Femur (tissue), 1 donor: ENCODE results near the gene LAMTOR3.
A peak's percentile ranks its signal among the peaks of the same experiment; 100 is the strongest.

Source experiments
- DNase-seq: peaks from one replicate; pipeline ENCODE4 v3.0.0-alpha.2; 2017

LAMTOR3 gene, protein sequence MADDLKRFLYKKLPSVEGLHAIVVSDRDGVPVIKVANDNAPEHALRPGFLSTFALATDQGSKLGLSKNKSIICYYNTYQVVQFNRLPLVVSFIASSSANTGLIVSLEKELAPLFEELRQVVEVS

DNA sequence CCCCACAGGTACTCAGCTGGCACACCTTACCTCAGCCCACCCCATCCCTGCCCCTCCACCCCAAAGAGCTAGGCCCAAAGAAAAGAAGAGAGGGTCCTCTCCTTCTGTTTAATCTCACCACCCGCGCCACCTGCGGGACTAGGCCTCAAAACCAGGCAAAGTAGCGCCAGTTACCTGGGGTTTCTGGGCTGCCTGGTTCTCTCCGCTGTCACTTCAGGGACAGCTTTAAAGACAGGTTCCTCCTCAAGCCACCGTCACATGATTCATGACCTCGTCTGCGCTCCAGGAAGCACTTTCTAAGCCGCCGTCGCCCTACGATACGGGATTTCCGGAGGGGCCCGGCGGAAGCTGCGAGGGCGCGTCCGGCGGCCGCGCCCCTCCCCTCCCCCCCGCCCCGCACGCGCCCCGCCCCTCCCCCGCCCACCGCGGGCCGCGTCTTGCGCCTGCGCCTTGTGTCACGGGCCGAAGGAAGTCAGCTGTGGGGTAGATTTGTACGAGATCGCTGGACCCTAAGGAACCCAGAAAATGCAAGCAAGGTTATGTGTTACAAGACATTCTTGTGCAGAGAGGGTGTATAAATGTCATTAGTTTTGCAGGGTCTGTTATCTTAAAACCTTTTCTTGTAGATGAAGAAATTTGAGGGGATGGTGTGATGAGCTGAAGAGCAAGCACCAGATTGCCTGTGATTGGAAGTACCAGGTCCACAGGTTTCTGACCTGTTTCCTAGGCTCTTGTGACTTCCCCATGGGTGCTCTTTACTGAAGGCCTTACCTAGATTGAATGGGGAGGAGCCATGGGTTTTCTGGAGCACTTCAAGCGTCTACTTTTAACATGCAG, at the start of gene LAMTOR3:
TSS of gene LAMTOR3 (minus strand) at position 267 of the 837 bp plus-strand sequence. CDS start 464 bp downstream, outside the sequence.
- peak; percentile 95 for DNase-seq

DNA sequence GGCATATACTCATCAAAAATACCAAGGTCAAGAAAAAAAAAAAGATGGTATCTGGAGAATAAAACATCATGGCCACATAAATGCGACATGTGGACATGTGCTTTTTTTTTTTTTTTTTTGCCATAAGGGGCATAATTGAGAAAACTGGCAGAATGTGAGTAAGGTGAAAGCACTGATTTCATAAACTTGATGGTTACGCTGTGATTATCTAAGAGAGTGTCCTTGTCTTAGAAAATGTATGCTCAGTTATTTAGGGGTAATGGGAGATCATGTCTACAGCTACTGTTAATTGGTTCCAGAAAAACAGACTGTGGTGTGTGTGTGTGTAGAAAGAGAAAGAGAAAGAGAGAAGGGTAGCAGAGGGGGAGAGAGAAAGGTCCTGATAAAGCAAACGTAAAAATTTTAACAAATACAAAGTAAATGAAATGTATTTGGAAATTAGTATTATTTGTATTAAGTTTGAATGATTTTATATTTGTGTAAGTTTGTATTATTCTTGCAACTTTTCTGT, 44.1 kb upstream of the LAMTOR3 start:
- no peak for DNase-seq

DNA sequence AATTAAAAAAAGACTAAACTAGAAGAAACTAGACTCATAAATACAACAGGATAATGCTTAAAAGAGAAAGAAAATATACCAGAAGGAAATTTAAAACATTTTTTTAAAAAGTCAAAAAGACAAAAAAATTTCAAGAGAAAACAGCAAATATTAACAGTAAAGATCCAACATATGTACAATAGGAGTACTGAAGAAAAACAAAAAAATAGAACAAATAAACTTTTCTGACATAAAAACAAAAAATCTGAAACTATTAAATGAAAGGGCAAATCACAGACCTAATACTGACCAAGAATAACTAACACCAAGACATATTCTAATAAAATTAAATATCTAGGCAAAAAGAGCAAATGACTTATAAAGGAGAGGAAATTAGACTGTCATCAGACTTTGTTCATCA, 40.7 kb upstream of the LAMTOR3 start:
- no peak for DNase-seq

DNA sequence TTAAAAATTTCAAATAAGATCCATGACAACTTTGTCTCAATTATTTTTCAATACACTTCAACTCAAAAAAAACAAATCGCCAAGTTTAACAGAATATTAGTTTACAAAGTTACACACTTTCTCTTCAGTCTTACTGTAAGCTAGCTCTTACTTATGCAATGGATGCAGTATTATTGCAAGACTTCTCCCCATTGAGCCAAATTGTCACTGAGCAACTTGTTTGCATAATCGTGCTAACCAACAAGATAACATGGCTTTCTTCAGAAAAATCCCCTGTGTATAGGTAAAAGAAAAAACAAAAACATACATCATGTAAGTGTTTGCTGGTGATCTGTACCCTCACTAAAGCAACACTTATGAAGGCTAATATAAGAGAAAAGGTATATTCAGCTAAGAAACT, 33.3 kb upstream of the LAMTOR3 start:
- DNase-seq, result no peak

DNA sequence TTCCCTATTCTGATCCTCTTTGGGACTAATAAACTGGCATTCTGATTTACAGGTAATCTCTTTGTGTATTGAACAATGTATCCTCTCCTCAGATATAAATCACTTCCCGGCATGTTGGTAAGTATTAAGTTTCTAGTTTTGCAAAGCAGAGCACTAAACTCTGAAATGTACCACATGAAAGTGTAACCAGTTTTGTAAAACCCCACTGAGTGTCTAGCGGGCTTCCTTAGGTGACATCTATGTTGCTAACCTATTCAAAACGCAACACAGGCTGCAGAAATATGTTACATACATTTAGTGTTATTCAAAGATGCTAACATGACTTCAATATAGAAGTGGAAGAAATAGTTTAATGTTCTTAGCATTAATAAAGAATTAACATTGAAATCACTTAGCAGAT, 26.9 kb upstream of the LAMTOR3 start:
- no peak for DNase-seq

DNA sequence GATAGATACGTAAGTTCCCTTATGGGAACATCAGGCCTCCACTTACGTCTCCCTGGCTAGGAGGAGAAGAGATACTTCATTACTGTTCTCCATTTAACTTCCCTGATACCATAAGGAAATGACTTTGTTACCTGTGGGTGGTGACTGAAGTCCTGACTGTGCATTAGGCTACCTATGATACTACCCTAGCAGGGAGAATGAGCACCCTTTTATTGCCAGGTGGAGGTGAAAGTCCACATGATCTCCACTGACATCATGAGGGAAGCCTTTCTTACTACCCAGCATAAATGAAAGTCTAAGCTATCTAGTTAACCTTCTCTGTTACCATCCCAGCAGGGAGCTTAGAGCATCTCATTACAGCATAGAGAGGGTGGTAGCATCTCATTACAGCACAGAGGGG, 24.4 kb upstream of the LAMTOR3 start:
- no peak for DNase-seq

DNA sequence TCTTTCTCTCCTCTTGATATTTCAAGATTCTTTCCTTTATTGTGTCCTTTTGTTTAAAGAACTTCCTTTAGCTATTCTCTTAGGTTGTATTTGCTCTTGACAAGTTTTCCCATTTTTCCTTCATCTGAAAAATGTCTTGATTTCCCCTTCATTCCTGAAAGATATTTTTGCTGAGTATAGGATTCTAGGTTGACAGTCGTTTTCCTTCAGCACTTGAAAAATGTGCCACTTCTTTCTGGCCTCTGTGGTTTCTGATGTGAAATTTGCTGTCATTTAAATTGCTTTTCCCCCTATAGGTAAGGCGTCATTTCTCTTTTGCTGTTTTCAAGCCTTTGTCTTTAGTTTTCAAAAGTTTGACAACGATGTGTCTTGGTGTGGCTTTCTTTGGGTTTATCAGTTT, 23.3 kb upstream of the LAMTOR3 start:
- DNase-seq, result no peak

DNA sequence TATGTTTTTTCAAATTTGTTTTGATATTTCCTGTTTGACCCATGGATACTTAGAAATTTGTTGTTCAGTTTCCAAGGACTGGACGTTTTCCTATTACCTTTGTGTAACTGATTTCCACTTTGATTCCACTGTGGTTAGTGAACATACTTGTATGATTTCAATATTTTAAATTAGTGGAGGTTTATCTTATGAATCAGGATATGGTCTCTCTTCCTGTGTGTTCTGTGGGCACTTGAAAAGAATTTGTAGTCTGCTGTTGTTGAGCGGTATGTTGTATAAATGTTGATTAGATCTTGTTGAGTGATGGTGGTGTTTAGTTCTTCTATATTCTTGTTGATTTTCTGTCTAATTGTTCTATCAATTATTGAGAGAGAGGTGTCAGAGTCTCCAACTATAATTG, 21.2 kb upstream of the LAMTOR3 start:
- DNase-seq, result no peak

DNA sequence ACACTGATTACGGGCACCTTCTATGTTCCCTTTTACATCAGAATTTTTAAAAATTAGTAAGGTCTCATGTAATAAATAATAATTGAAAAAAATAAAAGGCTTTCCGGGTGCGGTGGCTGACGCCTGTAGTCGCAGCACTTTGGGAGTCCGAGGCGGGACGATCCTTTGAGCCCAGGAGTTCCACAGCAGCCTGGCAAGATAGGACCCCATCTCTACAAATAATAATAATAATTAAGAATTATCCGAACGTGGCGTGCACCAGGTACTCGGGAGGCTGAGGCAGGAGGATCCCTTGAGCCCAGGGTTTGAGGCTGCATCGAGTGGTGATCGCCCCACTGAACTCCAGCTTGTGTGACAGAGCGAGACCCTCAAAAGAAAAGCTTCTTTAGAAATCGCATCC, 771 bp upstream of the LAMTOR3 start:
- no peak for DNase-seq

DNA sequence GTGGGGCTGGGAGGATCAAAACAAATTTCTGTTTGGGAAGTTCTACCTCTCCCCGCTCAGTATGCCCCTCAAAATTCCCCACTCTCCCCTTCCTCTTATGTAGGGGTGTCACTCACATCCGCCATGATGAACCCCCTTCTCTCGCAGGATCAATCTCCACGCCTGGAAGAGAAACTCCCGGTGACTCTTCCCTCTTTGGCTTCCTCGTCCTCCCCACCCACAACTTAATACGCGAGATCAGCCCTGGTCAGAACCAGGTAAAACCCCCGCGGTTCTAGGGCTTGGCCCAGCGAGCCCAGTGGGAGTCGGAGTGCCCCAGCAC, 427 bp downstream of the LAMTOR3 start:
- DNase-seq, result no peak

DNA sequence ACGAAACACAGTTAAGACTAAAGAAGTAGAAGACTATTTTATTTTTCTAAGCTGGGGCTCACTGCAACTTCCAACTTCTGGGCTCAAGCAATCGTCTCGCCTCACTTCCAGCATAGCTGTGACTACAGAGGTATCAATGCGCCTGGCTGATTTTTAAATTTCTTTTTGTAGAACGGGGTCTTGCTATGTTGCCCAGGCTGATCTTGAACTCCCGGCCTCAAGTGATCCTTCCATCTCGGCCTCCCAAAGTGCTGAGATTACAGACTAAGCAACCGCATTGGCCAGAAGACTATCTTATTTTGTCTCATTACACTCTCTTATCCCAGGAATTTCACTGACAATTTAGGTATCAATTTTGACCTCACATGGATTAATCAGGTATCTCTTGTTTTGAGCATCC, 1.2 kb downstream of the LAMTOR3 start:
- DNase-seq, result no peak

DNA sequence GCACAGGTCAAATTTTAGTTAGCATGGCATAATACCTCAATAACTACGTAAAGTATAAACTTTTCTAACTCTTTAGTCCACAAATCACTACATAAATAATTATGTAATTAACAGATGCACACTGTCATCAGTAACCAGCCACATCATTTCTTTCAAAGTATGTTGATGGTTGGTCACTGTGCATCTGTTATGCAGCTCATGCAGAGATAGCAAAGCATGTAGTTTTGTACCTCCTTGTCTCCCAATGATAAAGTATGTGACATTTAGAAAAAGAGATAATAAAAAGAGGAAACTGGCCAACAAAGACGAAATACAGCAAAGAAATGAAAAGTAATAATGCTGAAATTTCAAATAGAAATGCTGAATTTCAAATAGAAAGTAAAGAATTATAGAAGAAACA, 2.9 kb downstream of the LAMTOR3 start:
- no peak for DNase-seq

DNA sequence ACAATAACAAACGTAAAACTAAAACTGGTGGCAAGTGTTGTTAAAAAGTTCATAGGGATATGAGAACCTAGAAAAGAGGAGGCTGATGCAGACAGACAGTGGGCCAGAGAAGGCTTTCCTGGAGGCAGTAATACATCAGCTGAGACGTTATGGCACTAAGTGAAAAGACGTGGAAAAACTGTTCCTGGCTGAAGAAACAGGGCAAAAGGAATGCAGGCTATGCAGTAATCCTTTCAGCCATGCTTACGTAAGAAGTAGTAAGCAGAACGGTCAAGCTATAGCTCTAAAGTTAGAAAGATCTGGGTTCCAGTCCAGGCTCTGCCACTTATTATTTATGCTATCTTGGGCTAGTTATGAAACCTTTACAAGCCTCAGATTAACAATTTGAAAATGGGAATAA, 6.4 kb downstream of the LAMTOR3 start:
- no peak for DNase-seq

DNA sequence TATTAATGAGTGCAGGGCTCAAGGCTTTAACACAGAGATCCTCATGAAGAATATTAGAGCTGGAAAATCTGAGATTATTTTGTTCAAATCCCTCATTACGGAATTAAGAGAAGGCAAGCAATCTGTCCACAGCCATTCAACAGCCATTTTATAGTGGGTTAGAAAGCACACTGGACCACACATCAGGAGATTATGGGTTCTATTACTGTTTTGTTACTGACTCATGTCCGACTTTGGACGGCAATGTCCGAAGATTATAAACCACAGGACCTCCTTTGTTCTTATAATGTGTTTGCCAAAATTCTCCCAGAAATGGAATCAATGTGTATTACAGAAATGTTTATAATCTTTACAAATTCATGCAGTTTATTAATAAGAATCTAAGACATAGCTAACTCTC, 8.1 kb downstream of the LAMTOR3 start:
- no peak for DNase-seq

DNA sequence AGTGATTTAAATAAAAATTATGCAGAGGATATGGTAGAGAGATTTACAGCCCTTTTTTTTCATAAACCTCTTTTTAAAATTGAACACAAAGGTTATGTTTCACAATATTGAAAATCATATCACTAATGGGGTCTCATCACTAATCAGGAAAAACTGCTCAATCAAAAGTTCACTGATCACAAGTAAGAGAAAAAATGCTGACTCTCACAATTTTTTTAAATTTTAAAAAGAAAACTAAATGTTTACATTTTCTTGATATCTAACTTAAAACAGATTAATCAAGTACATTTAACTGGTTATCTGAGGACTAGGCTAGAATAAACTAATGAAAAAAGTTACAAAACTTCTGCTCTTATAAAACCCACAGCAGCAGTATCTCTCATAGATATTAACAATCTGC, 8.5 kb downstream of the LAMTOR3 start:
- DNase-seq, result no peak

DNA sequence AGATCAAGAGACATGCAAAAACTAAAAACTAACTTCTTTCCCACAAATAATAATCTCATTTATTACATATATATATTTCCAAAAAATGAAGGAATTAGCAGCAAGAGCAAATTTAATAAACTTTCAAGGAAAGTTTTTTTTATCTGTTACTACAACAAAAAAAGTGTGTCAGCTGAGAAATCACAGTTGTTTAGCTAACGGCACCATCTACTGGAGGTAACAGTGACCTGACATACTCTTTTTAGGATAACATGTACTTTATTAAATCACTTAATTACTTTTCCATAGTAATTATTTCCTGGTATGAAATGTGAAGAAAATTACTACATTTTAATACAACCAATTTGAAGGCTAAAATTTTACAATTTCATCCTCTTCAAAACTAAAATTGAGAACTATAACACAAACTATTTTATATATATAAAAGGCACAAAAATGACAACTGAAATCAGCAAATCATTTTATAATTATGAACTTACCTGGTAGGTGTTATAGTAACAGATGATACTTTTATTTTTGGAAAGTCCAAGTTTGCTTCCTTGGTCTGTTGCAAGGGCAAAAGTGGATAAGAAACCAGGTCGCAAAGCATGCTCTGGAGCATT, 9.1 kb downstream of the LAMTOR3 start:
- no peak for DNase-seq

DNA sequence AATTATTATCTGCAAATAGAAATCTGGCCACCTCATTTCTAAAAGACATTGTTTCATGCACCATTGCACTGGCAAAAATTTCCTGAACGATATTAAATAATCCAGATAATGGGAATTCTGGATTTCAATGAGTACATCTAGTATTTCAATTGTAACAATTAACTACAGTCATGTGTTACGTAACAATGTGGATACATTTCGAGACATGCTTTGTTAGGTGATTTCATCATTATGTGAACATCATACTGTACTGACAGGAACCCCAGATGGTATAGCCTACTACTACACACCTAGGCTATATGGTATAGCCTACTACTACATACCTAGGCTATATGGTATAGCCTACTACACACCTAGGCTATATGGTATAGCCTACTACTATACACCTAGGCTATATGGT, 14.8 kb downstream of the LAMTOR3 start:
- no peak for DNase-seq

DNA sequence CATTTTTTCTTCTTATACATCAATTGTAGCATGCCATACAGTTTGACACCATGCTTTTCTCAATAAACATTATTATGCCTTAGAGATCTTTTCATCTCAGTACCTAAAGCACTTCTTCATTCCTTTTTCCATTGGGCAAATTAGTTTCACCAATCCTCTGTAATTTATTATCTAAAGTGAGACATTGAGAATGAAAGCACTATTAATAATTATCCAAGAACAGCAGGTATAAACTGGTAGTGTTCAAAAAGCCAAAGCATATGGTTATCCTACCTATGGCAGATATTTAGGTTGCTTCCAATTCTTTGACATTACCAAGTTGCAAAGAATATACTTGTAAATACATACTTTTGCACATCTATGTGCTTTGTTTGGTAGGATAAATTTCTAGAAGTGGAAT, 15.6 kb downstream of the LAMTOR3 start:
- no peak for DNase-seq

DNA sequence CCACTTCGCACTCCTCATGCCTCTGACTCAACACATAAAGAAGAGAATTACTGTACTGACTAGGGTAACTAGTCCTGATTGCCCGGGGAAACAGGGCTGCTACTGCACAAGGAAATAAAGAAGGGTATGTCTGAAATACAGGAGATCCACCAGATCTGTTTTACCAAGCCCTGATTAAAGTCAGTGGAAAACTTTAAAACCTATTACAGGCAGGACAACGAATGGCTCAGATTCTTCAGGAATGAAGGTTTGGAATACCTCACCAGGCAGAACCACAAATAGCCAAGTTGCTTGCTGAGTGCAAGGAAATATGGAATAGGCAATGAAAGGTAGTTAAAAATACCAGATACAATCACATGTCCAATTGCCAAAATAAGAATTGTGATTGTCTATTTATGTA, 17.3 kb downstream of the LAMTOR3 start:
- no peak for DNase-seq

DNA sequence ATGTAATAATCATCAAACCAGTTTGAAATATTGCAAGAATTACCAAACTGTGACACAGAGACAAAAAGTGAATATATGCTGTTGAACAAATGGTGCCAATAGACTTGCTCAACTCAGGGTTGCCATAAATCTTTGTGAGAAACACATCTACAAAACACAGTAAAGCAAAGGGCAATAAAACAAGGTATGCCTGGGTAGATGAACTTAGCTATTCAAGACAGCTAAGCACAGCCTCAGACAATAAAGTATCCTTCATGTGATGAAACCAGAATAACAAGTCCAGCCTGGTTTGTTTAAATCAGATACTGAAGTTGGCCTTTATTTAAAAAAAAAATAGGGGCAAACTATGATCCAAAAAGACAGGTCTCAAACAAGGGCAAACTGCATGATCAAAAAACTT, 19.2 kb downstream of the LAMTOR3 start:
- DNase-seq, result no peak

DNA sequence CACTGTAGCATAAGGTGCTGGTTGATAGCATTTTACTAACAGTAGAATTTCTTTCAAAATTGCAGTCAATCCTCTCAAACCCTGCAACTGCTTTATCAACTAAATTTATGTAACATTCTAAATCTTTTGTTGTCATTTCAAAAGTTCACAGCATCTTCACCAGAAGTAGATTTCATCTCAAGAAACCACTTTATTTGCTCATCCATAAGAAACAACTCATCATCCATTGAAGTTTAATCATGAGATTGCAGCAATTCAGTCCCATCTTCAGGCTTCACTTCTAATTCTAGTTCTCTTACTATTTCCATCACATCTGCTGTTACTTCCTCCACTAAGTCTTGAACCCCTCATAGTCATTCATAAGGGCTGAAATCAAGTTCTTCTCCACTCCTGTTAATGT, 21.7 kb downstream of the LAMTOR3 start:
- DNase-seq, result no peak

DNA sequence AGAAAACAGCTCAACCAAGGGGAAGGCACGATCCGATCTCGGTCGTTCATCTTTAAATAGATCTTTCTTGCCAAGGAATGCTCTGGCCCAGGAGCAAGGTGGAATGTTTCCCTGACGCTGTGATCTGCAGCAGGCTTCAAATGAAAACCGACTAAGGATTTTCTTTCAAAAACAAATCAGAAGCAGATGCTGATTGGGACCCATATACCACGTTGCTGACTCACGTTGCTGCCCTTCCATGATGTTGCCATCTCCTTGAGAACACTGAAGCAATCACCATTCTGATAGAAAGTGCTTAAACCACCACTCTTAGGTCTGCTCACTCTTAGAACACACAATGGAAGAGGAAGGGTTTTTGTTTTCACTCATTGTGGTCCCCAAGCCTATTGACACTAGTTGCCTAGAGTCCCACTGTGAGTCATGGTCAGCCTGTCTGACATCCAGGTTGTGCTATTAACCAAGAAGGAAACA, 26.1 kb downstream of the LAMTOR3 start:
- DNase-seq, result no peak

DNA sequence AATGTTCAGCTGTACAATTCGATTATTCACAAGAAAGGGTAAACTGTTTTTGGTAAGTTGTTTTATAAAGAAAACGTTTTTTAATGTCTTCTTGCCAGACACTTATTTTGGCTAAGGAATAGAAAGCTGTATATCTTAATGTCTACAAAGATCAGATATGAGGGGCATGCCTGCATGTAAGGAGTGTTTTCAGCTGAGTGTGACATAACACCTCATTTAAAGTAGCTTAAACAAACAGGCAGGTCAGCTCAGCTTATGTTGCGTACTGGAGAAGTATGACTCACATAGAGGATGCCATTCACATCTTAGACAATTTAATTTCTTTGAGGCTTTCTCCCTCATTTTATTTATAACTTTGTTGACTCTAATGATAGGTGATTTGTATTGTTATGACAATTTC, 30.4 kb downstream of the LAMTOR3 start:
- DNase-seq, result no peak
